A549 (cell line): ENCODE measurements around the gene PHTF1.

Experiments
- CHD2 ChIP-seq: fragments of 150-350 bp; IDR thresholded peaks from 2 replicates; pipeline ENCODE4 v1.6.1; 2014; ENCODE audit warnings: low read length; ENCODE audit not compliant: partially characterized antibody
- TF ChIP-seq, protein P1 (sequence below): fragments of >200 bp; sonication (Bioruptor Twin); formaldehyde crosslinking; IDR thresholded peaks from 3 replicates; pipeline ENCODE4 v1.5.1; 2016

DNA sequence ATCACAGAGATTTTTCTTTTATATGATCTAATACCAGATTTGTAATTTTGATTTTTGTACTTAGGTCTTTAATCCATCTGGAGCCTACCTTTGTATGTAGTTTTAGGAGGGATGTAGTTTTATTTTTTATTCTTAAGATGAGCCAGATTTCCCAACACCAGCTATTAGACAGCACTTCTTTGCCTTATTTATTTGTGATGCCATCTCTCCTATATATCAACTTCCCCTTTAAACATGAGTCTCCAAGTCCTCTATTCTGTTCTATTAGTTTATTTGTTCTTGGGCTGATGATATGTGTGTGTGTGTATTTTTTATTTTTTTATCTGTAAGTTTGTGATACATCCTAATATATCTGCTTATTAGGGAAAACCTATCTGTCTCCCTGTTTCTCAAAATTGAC, 94.2 kb downstream of the PHTF1 start:
- TF ChIP-seq, protein P1, sequence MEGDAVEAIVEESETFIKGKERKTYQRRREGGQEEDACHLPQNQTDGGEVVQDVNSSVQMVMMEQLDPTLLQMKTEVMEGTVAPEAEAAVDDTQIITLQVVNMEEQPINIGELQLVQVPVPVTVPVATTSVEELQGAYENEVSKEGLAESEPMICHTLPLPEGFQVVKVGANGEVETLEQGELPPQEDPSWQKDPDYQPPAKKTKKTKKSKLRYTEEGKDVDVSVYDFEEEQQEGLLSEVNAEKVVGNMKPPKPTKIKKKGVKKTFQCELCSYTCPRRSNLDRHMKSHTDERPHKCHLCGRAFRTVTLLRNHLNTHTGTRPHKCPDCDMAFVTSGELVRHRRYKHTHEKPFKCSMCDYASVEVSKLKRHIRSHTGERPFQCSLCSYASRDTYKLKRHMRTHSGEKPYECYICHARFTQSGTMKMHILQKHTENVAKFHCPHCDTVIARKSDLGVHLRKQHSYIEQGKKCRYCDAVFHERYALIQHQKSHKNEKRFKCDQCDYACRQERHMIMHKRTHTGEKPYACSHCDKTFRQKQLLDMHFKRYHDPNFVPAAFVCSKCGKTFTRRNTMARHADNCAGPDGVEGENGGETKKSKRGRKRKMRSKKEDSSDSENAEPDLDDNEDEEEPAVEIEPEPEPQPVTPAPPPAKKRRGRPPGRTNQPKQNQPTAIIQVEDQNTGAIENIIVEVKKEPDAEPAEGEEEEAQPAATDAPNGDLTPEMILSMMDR, result no peak
- no peak for TF ChIP-seq CHD2
